HFFc6 (cell line): ENCODE results near the gene SF3A1. TPM values are rescaled to one million over a fixed set of nuclear protein-coding genes. Genes with fewer than 3 reads are reported as not detected.
A peak's percentile ranks its signal among the peaks of the same experiment; 100 is the strongest.

Experiments
- DNase-seq: peaks from one replicate; pipeline ENCODE4 v3.0.0-alpha.2; 2018
- H3K27ac Mint-ChIP-seq: 2 replicates; pipeline ENCODE4 v1.8.0; 2020; ENCODE audit warnings: mild to moderate bottlenecking, mixed read lengths
- H3K27me3 Mint-ChIP-seq: 2 replicates; pipeline ENCODE4 v1.8.0; 2021; ENCODE audit warnings: mild to moderate bottlenecking, moderate library complexity, mixed read lengths; ENCODE audit not compliant: insufficient read depth
- H3K36me3 Mint-ChIP-seq: 2 replicates; pipeline ENCODE4 v1.8.0; 2021; ENCODE audit warnings: low read depth, mixed read lengths
- H3K4me1 Mint-ChIP-seq: 2 replicates; pipeline ENCODE4 v1.8.0; 2020; ENCODE audit warnings: low read depth, mixed read lengths
- H3K4me3 Mint-ChIP-seq: 2 replicates; pipeline ENCODE4 v1.8.0; 2020; ENCODE audit warnings: mild to moderate bottlenecking, moderate library complexity, mixed read lengths
- H3K9me3 Mint-ChIP-seq: 2 replicates; pipeline ENCODE4 v1.8.0; 2020; ENCODE audit warnings: mild to moderate bottlenecking, mixed read lengths
- total RNA-seq, 6 experiments: library from RNA; stranded (reverse); fragmentation: NEBNext Ultra II Directional; extraction: Animal tissue kit (Norgen Biotek cat#: 25700); gene quantifications; 2 replicates in 1 of 6; 3 replicates in 5 of 6; pipeline ENCODE4 v1.2.3, GENCODE V29; 2021
- TF ChIP-seq, protein P1 (sequence below): fragments of 200-600 bp; sonication (generic); IDR thresholded peaks from 2 replicates; pipeline ENCODE4 v1.5.0; 2021; ENCODE audit warnings: antibody characterized with exemption, mild to moderate bottlenecking

SF3A1 gene
- total RNA-seq, 6 experiments from 2014 or later = 166 to 197 (median 181) TPM

- no peaks in the 10 kb centered on the region for H3K9me3 Mint-ChIP-seq
- H3K27me3 Mint-ChIP-seq = peaks cover 3% of the 10 kb centered on the region
- DNase-seq = peak; percentile 80
- H3K4me1 Mint-ChIP-seq = peaks cover 27% of the 10 kb centered on the region
- H3K27ac Mint-ChIP-seq = peak overlapping the region; percentile 62
- TF ChIP-seq, protein P1, sequence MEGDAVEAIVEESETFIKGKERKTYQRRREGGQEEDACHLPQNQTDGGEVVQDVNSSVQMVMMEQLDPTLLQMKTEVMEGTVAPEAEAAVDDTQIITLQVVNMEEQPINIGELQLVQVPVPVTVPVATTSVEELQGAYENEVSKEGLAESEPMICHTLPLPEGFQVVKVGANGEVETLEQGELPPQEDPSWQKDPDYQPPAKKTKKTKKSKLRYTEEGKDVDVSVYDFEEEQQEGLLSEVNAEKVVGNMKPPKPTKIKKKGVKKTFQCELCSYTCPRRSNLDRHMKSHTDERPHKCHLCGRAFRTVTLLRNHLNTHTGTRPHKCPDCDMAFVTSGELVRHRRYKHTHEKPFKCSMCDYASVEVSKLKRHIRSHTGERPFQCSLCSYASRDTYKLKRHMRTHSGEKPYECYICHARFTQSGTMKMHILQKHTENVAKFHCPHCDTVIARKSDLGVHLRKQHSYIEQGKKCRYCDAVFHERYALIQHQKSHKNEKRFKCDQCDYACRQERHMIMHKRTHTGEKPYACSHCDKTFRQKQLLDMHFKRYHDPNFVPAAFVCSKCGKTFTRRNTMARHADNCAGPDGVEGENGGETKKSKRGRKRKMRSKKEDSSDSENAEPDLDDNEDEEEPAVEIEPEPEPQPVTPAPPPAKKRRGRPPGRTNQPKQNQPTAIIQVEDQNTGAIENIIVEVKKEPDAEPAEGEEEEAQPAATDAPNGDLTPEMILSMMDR = peak; percentile 88
- H3K36me3 Mint-ChIP-seq = no peaks in the 10 kb centered on the region
- peak overlapping the region; percentile 82 for H3K4me3 Mint-ChIP-seq
These were observed 68.9 kb downstream of the SF3A1 start for GRCh38 chr22:30287648-30288418.

DNA sequence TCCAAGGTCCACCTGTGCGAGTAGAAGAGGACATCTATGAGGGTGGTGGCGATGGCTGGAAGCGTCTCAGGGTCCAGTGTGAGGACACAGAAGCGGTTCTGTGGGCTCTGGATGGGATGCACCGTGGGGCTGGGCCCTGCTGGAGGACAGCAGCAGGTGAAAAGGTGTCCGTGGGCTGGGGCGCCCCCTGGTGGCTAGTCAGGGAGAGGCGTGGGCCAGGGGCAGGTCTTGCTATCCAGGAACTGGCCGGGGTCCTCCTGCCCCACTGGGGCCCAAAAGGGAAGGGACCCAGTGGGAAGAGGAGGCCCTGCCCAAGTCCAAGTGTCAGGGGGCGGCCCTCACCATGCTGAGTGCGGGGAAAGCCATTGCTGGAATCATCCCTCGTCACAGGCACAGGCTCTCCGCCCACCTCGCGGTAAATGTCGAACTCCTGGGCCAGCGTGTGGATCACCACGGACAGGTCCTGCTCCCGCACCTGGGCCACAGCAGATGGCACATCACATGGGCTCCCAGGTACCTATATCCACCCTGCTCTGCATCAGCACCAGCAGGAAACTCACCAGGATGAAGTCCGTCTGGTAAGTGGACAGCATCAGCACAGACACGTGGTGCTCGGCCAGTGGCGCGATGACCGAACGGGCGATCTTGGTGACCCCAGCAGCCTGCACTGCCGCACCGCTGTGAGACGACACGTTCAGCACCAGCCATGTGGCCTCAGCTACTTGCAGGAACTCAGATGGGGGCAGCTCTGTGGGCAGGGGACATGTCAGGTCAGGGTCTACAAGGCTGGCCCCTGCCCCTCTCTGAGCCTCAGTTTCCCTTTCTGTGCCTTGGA, 69.7 kb downstream of the SF3A1 start:
- Mint-ChIP-seq H3K27me3 (peaks cover 3% of the 10 kb centered on the region), H3K9me3 (no peaks in the 10 kb centered on the region), H3K36me3 (no peaks in the 10 kb centered on the region), H3K4me3 (no peak overlapping the region), H3K27ac (no peak overlapping the region), H3K4me1 (peaks cover 27% of the 10 kb centered on the region)
- no peak for DNase-seq
- TF ChIP-seq, protein P1 = peak; percentile 98

- TF ChIP-seq, protein P1 = no peak
- H3K4me1 Mint-ChIP-seq = peaks cover 24% of the 10 kb centered on the region
- H3K36me3 Mint-ChIP-seq = no peaks in the 10 kb centered on the region
- no peak overlapping the region for H3K4me3 Mint-ChIP-seq
- no peaks in the 10 kb centered on the region for H3K9me3 Mint-ChIP-seq
- no peak for DNase-seq
- H3K27me3 Mint-ChIP-seq = peaks cover 3% of the 10 kb centered on the region
- H3K27ac Mint-ChIP-seq = no peak overlapping the region
These were observed 70.4 kb downstream of the SF3A1 start for GRCh38 chr22:30286331-30286730.

GRCh38 chr22:30285846-30286200, 70.9 kb downstream of the SF3A1 start:
- DNase-seq = no peak
- TF ChIP-seq, protein P1 = no peak
- Mint-ChIP-seq H3K4me1 (peaks cover 19% of the 10 kb centered on the region), H3K36me3 (no peaks in the 10 kb centered on the region), H3K27me3 (peaks cover 3% of the 10 kb centered on the region), H3K4me3 (no peak overlapping the region), H3K27ac (no peak overlapping the region), H3K9me3 (no peaks in the 10 kb centered on the region)

- Mint-ChIP-seq H3K36me3 (no peaks in the 10 kb centered on the region), H3K9me3 (no peaks in the 10 kb centered on the region), H3K27me3 (peaks cover 3% of the 10 kb centered on the region), H3K4me1 (peaks cover 14% of the 10 kb centered on the region), H3K27ac (no peak overlapping the region), H3K4me3 (no peak overlapping the region)
- TF ChIP-seq, protein P1 = no peak
- DNase-seq = no peak
These were observed 71.4 kb downstream of the SF3A1 start for GRCh38 chr22:30285176-30285845.
